Stomach (tissue), 4 donors: ENCODE data around the gene KCNJ15.

Experiments
- POLR2AphosphoS5 ChIP-seq, 3 donors: sonication (generic); formaldehyde crosslinking; IDR thresholded peaks; one replicate each; pipeline ENCODE4 v1.6.1; 2016; ENCODE audit warnings: antibody characterized with exemption in 3 of 3
- TF ChIP-seq, protein P1 (sequence below), 7 experiments: fragments of 450-650 bp in 4 of 7; fragments of 200-600 bp in 3 of 7; sonication (generic) in 3 of 7; IDR thresholded peaks; one replicate each; pipeline ENCODE4 v1.5.1; 2016 to 2019; ENCODE audit warnings: antibody characterized with exemption in 7 of 7, control low read depth in 2 of 7, mild to moderate bottlenecking in 1 of 7

DNA sequence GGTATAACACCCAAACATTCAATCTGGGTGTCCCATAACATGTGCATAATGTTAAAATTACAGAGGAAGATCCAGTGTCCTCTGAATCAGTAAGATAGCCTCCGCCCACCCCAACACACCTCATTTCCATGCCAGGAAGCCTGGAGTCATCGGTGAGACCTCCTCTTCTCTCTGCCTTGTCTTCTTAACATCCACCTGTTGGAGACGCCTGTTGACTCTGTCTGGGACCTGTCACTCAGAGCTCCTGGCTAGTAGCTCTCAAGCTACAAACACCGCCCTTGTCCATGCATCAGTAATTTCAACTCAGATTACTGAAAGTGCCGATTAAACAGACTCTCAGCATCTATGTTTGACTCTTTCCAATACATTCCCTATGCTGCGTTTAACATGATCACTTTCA is 27.4 kb downstream of the KCNJ15 start:
- TF ChIP-seq POLR2AphosphoS5 (IDR thresholded peaks at IDR 0.05) = no peak
- TF ChIP-seq, protein P1, sequence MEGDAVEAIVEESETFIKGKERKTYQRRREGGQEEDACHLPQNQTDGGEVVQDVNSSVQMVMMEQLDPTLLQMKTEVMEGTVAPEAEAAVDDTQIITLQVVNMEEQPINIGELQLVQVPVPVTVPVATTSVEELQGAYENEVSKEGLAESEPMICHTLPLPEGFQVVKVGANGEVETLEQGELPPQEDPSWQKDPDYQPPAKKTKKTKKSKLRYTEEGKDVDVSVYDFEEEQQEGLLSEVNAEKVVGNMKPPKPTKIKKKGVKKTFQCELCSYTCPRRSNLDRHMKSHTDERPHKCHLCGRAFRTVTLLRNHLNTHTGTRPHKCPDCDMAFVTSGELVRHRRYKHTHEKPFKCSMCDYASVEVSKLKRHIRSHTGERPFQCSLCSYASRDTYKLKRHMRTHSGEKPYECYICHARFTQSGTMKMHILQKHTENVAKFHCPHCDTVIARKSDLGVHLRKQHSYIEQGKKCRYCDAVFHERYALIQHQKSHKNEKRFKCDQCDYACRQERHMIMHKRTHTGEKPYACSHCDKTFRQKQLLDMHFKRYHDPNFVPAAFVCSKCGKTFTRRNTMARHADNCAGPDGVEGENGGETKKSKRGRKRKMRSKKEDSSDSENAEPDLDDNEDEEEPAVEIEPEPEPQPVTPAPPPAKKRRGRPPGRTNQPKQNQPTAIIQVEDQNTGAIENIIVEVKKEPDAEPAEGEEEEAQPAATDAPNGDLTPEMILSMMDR (IDR thresholded peaks at IDR 0.05) = no peak
